GM23338 (cell line): ENCODE measurements around the gene UHRF1. TPM values are rescaled to one million over a fixed set of nuclear protein-coding genes. Genes with fewer than 3 reads are reported as not detected.

Experiments used
- CREB1 ChIP-seq: fragments of 250-450 bp; sonication (Bioruptor Pico); IDR thresholded peaks from 2 replicates; pipeline ENCODE4 v1.5.0; 2020; ENCODE audit warnings: low read depth, mild to moderate bottlenecking, moderate library complexity
- EZH2phosphoT487 ChIP-seq: fragments of 200-600 bp; sonication (generic); IDR thresholded peaks from one replicate; pipeline ENCODE4 v1.8.1; 2018; ENCODE audit warnings: antibody characterized with exemption; ENCODE audit not compliant: unreplicated experiment
- JUNB ChIP-seq: IDR thresholded peaks from one replicate; pipeline ENCODE4 v1.6.1; 2016; ENCODE audit warnings: antibody characterized with exemption; ENCODE audit not compliant: unreplicated experiment
- ZNF114 ChIP-seq: fragments of 250-450 bp; sonication (Bioruptor Pico); IDR thresholded peaks from 2 replicates; pipeline ENCODE4 v1.5.0; 2020; ENCODE audit warnings: mild to moderate bottlenecking, moderate library complexity
- ZNF331 ChIP-seq: fragments of 250-450 bp; sonication (Bioruptor Pico); IDR thresholded peaks from 2 replicates; pipeline ENCODE4 v1.5.0; 2020; ENCODE audit warnings: low read depth, mild to moderate bottlenecking, moderate library complexity
- polyA plus RNA-seq: library from polyadenylated mRNA; unstranded; fragments of >200 nt; fragmentation: Nextera tagmentation; extraction: Ambion mirVana; gene quantifications from 2 replicates; pipeline ENCODE4 v1.2.1, GENCODE V29; 2016
- total RNA-seq: library from RNA; depleted of rRNA; stranded (reverse); fragments of >200 nt; shearing (Covaris generic); gene quantifications from 2 replicates; pipeline ENCODE4 v1.2.3, GENCODE V29; 2014
- TF ChIP-seq, protein P1 (sequence below): fragments of 250-450 bp; sonication (Bioruptor Pico); IDR thresholded peaks from 2 replicates; pipeline ENCODE4 v1.5.0; 2020; ENCODE audit warnings: mild to moderate bottlenecking, moderate library complexity
- TF ChIP-seq, protein P2 (sequence below): IDR thresholded peaks from one replicate; pipeline ENCODE4 v1.6.1; 2018; ENCODE audit warnings: antibody characterized with exemption; ENCODE audit not compliant: unreplicated experiment

Gene UHRF1
- total and polyA plus RNA-seq, 2 experiments from 2014 or later: 20.3 to 45.7 TPM

DNA sequence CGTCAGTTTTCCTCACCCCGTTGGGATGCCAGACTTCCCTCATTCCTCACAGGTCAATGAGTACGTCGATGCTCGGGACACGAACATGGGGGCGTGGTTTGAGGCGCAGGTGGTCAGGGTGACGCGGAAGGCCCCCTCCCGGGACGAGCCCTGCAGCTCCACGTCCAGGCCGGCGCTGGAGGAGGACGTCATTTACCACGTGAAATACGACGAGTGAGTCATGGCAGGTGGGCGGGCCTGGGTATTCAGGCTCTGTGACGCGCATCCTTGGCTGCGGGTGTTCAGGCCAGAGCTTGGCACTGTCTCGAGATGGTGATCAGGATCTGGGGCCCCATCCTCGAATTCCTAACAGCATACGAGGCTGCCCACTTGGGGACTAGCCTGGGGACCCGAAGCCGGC lies 21.4 kb downstream of the UHRF1 start (continued):
- TF ChIP-seq, protein P1, sequence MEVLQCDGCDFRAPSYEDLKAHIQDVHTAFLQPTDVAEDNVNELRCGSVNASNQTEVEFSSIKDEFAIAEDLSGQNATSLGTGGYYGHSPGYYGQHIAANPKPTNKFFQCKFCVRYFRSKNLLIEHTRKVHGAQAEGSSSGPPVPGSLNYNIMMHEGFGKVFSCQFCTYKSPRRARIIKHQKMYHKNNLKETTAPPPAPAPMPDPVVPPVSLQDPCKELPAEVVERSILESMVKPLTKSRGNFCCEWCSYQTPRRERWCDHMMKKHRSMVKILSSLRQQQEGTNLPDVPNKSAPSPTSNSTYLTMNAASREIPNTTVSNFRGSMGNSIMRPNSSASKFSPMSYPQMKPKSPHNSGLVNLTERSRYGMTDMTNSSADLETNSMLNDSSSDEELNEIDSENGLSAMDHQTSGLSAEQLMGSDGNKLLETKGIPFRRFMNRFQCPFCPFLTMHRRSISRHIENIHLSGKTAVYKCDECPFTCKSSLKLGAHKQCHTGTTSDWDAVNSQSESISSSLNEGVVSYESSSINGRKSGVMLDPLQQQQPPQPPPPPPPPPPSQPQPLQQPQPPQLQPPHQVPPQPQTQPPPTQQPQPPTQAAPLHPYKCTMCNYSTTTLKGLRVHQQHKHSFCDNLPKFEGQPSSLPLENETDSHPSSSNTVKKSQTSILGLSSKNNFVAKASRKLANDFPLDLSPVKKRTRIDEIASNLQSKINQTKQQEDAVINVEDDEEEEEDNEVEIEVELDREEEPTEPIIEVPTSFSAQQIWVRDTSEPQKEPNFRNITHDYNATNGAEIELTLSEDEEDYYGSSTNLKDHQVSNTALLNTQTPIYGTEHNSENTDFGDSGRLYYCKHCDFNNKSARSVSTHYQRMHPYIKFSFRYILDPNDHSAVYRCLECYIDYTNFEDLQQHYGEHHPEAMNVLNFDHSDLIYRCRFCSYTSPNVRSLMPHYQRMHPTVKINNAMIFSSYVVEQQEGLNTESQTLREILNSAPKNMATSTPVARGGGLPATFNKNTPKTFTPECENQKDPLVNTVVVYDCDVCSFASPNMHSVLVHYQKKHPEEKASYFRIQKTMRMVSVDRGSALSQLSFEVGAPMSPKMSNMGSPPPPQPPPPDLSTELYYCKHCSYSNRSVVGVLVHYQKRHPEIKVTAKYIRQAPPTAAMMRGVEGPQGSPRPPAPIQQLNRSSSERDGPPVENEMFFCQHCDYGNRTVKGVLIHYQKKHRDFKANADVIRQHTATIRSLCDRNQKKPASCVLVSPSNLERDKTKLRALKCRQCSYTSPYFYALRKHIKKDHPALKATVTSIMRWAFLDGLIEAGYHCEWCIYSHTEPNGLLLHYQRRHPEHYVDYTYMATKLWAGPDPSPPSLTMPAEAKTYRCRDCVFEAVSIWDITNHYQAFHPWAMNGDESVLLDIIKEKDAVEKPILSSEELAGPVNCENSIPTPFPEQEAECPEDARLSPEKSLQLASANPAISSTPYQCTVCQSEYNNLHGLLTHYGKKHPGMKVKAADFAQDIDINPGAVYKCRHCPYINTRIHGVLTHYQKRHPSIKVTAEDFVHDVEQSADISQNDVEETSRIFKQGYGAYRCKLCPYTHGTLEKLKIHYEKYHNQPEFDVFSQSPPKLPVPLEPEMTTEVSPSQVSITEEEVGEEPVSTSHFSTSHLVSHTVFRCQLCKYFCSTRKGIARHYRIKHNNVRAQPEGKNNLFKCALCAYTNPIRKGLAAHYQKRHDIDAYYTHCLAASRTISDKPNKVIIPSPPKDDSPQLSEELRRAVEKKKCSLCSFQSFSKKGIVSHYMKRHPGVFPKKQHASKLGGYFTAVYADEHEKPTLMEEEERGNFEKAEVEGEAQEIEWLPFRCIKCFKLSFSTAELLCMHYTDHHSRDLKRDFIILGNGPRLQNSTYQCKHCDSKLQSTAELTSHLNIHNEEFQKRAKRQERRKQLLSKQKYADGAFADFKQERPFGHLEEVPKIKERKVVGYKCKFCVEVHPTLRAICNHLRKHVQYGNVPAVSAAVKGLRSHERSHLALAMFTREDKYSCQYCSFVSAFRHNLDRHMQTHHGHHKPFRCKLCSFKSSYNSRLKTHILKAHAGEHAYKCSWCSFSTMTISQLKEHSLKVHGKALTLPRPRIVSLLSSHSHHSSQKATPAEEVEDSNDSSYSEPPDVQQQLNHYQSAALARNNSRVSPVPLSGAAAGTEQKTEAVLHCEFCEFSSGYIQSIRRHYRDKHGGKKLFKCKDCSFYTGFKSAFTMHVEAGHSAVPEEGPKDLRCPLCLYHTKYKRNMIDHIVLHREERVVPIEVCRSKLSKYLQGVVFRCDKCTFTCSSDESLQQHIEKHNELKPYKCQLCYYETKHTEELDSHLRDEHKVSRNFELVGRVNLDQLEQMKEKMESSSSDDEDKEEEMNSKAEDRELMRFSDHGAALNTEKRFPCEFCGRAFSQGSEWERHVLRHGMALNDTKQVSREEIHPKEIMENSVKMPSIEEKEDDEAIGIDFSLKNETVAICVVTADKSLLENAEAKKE (CRISPR knock-in tag): no peak
- TF ChIP-seq ZNF331 (CRISPR knock-in tag) (no peak), ZNF114 (CRISPR knock-in tag) (no peak), JUNB (no peak), CREB1 (CRISPR knock-in tag) (no peak), EZH2phosphoT487 (no peak)
- TF ChIP-seq, protein P2, sequence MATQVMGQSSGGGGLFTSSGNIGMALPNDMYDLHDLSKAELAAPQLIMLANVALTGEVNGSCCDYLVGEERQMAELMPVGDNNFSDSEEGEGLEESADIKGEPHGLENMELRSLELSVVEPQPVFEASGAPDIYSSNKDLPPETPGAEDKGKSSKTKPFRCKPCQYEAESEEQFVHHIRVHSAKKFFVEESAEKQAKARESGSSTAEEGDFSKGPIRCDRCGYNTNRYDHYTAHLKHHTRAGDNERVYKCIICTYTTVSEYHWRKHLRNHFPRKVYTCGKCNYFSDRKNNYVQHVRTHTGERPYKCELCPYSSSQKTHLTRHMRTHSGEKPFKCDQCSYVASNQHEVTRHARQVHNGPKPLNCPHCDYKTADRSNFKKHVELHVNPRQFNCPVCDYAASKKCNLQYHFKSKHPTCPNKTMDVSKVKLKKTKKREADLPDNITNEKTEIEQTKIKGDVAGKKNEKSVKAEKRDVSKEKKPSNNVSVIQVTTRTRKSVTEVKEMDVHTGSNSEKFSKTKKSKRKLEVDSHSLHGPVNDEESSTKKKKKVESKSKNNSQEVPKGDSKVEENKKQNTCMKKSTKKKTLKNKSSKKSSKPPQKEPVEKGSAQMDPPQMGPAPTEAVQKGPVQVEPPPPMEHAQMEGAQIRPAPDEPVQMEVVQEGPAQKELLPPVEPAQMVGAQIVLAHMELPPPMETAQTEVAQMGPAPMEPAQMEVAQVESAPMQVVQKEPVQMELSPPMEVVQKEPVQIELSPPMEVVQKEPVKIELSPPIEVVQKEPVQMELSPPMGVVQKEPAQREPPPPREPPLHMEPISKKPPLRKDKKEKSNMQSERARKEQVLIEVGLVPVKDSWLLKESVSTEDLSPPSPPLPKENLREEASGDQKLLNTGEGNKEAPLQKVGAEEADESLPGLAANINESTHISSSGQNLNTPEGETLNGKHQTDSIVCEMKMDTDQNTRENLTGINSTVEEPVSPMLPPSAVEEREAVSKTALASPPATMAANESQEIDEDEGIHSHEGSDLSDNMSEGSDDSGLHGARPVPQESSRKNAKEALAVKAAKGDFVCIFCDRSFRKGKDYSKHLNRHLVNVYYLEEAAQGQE: no peak
